ENCODE data around the gene ESPNL.
A peak's percentile ranks its signal among the peaks of the same experiment; 100 is the strongest.

The ESPNL gene

GRCh38 chr2:238080518-238080917 is 19.6 kb upstream of the ESPNL start:
- no peak for DNase-seq

- no peak for DNase-seq
Observed at GRCh38 chr2:238081150-238081549, 19.0 kb upstream of the ESPNL start.

GRCh38 chr2:238081561-238081960 is 18.6 kb upstream of the ESPNL start:
- DNase-seq = no peak

- no peak for DNase-seq
Observed at GRCh38 chr2:238082151-238082550, 18.0 kb upstream of the ESPNL start.

GRCh38 chr2:238082827-238083226 is 17.3 kb upstream of the ESPNL start:
- DNase-seq = no peak

GRCh38 chr2:238083919-238084318 is 16.2 kb upstream of the ESPNL start:
- DNase-seq = no peak

GRCh38 chr2:238084761-238085160 is 15.4 kb upstream of the ESPNL start:
- no peak for DNase-seq

- DNase-seq = no peak
Observed at GRCh38 chr2:238085899-238086298, 14.2 kb upstream of the ESPNL start.

GRCh38 chr2:238087211-238087610 is 12.9 kb upstream of the ESPNL start:
- DNase-seq = no peak

GRCh38 chr2:238090887-238091286 is 9.3 kb upstream of the ESPNL start:
- no peak for DNase-seq

- no peak for DNase-seq
Observed at GRCh38 chr2:238091436-238092060, 8.6 kb upstream of the ESPNL start.

- no peak for DNase-seq
Observed at GRCh38 chr2:238092486-238093035, 7.6 kb upstream of the ESPNL start.

GRCh38 chr2:238093181-238094140 is 6.7 kb upstream of the ESPNL start:
- no peak for DNase-seq

GRCh38 chr2:238094438-238095022 is 5.6 kb upstream of the ESPNL start:
- DNase-seq = no peak

GRCh38 chr2:238095143-238095542 is 5.0 kb upstream of the ESPNL start:
- no peak for DNase-seq

GRCh38 chr2:238096311-238097011 is 3.7 kb upstream of the ESPNL start:
- no peak for DNase-seq

GRCh38 chr2:238097201-238097987 is 2.7 kb upstream of the ESPNL start:
- peak; percentile 37 for DNase-seq

- DNase-seq = peak; percentile 90
Observed at GRCh38 chr2:238097988-238098871, 1.9 kb upstream of the ESPNL start.

GRCh38 chr2:238098901-238099713 is 1.0 kb upstream of the ESPNL start:
- no peak for DNase-seq

GRCh38 chr2:238099714-238100048 is 459 bp upstream of the ESPNL start:
- DNase-seq = no peak

Measured in NCI-H82 (cell line).